Epithelial cell of proximal tubule (primary cell): ENCODE data around the gene HES5. TPM values are rescaled to one million over a fixed set of nuclear protein-coding genes. Genes with fewer than 3 reads are reported as not detected.

Experiments used
- DNase-seq: peaks from one replicate; pipeline ENCODE4 v3.0.0-alpha.2; 2011; ENCODE audit warnings: low read depth
- H3K4me3 ChIP-seq: 2 replicates; pipeline ENCODE4 v1.5.1; 2011; ENCODE audit warnings: low read depth, mild to moderate bottlenecking, low read length
- CTCF ChIP-seq: conservative IDR thresholded peaks from 2 replicates; pipeline ENCODE4 v1.5.1; 2012; ENCODE audit warnings: low read depth, mild to moderate bottlenecking, low read length
- total RNA-seq: library from RNA; depleted of rRNA; stranded (reverse); fragments of >200 nt; gene quantifications from 2 replicates; pipeline ENCODE4 v1.2.3, GENCODE V29; 2015

Gene HES5
- total RNA-seq, 1 donor from 2014 or later: not detected

- TF ChIP-seq CTCF: peak; percentile 92
- peak overlapping the region; percentile 37 for H3K4me3 ChIP-seq
- DNase-seq: no peak
Observed at GRCh38 chr1:2548068-2548589, 18.1 kb upstream of the HES5 start.

- H3K4me3 ChIP-seq: peak overlapping the region; percentile 72
- TF ChIP-seq CTCF: no peak
- no peak for DNase-seq
Observed at GRCh38 chr1:2547210-2548067, 17.4 kb upstream of the HES5 start.

GRCh38 chr1:2546515-2547209, 16.6 kb upstream of the HES5 start:
- peak overlapping the region; percentile 72 for H3K4me3 ChIP-seq
- no peak for DNase-seq
- peak; percentile 7 for TF ChIP-seq CTCF

GRCh38 chr1:2545754-2546514, 15.9 kb upstream of the HES5 start:
- no peak for DNase-seq
- H3K4me3 ChIP-seq: peak overlapping the region; percentile 72

GRCh38 chr1:2544875-2545640, 15.0 kb upstream of the HES5 start:
- H3K4me3 ChIP-seq: no peak overlapping the region
- no peak for DNase-seq
- TF ChIP-seq CTCF: no peak

More at GRCh38 chr1:2545754-2546514, 15.9 kb upstream of the HES5 start:
- TF ChIP-seq CTCF: no peak
